ENCODE measurements around the gene DVL2.

- TF ChIP-seq GABPA (IDR thresholded peaks at IDR 0.05; ENCODE audit: low read depth, low read length) (no peak), GABPA (CRISPR knock-in tag; IDR thresholded peaks at IDR 0.05; ENCODE audit: low read depth) (no peak), ZNF550 (CRISPR knock-in tag; IDR thresholded peaks at IDR 0.05; ENCODE audit: borderline replicate concordance) (no peak), ZMYM2 (CRISPR knock-in tag; IDR thresholded peaks at IDR 0.05) (no peak), TOPORS (CRISPR knock-in tag; IDR thresholded peaks at IDR 0.05) (no peak), RCOR2 (CRISPR knock-in tag; IDR thresholded peaks at IDR 0.05) (no peak), NFIB (CRISPR knock-in tag; IDR thresholded peaks at IDR 0.05; ENCODE audit: borderline replicate concordance) (no peak)
Measured at GRCh38 chr17:7192271-7192937, 41.9 kb downstream of the DVL2 start.

Measured in HepG2 (cell line).